H54 (cell line): Measurements from ENCODE around the gene BSG.

Experiments used
- DNase-seq: peaks from one replicate; pipeline ENCODE4 v3.0.0; 2011; ENCODE audit warnings: low spot score, mixed read lengths; ENCODE audit not compliant: insufficient read length
- FAIRE-seq: peaks from 3 replicates; lab custom pipeline; 2011; peaks lifted over from hg19 to GRCh38; lab: Jason Lieb, UNC
- POLR2A ChIP-seq: IDR thresholded peaks from 2 replicates; pipeline ENCODE4 v1.6.1; 2011; ENCODE audit warnings: low read depth, mild to moderate bottlenecking, low read length

The BSG gene

DNA sequence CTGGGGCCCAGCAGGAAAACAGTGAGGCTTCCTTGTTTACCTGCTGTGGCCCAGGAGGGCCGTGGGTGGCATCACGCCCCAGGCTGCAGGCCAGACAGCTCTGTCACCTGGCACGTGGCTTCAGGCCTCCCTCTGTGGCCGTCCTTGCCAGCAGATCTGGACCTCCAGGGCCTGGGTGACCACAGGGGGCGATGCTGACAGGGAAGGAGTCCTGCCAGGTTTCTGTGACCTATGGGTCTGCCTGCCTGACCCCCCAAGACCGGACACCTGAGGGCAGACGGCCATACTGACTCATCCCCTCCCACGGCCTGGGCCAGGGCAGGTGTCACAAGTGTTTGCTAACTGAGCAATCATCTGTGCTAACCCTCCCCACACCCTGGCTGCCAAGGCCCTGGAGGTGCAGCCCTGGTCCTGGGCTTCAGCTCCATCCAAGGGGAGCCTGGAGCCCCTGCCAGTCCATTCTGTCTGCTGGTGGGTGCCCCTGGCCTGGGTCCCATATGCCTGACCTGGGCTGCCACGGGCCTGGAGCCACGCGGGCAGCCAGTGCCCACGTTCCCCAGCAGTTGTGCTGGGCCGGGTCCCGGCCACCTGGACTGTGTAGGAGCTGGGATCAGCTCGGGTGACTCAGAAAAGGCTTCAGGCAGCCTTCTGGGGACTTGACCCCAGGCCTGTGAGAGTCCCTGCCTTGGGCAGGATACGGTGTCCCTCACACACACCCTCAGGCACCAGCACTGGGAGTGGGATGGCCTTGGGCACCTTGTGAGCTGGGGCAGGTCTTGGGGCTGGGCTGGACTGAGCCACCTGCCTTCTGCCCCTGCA, 37.2 kb upstream of the BSG start:
- no peak for DNase-seq
- FAIRE-seq = no peak
- TF ChIP-seq POLR2A = no peak

DNA sequence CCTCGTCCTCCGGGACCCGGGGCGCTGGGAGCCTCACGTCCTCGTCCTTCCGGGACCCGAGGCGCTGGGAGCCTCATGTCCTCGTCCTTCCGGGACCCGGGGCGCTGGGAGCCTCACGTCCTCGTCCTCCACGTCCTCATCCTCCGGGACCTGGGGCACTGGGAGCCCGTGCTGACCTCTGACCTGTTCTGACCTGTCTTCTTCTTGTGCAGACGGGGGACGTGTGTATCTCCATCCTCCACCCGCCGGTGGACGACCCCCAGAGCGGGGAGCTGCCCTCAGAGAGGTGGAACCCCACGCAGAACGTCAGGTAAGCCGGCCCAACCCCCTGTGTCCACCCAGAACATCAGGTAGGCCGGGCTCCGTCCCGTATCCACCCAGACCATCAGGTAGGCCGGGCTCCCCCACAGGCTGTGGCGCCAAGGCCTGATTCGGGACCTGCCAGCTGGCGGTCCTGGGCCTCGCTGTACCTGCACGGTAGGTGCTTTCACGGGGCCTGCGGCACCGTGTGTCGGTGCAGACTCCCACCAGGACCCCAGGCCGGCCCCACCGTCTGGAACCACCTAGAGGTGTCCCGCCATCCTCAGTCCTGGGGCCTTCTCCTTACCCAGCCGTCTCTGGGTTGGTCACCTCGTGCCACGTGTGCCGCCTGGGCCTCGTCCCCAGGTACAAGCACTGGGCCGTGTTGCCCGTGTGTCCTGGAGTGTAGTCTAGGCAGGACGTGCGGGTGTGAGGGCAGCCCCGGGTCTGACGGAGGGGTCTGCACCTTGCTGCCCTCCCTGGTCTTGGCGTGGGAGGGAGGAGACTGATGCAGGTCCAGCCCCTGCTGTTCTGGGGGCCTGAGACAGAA, 36.1 kb upstream of the BSG start:
- TF ChIP-seq POLR2A = no peak
- DNase-seq (no peak), FAIRE-seq (no peak)

DNA sequence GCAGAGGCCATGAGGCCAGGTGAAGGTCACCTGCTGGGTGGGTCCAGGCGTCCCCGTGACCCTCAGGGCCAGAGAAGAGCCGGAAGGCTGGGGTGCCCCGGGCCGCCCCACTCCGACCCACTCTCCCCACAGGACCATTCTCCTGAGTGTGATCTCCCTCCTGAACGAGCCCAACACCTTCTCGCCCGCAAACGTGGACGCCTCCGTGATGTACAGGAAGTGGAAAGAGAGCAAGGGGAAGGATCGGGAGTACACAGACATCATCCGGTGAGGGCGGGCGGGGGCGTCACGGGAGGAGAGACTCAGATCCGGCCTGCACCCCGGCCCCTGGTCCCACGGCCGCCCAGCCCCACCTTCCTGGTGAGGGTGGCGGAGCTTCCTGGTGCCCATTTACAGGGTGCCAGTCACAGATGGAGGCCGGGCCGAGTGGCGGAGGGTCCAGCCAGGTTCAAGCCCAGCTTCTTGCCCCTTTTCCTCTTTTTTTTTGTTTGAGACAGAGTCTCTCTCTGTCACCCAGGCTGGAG, 35.5 kb upstream of the BSG start:
- DNase-seq (no peak), FAIRE-seq (no peak)
- no peak for TF ChIP-seq POLR2A

DNA sequence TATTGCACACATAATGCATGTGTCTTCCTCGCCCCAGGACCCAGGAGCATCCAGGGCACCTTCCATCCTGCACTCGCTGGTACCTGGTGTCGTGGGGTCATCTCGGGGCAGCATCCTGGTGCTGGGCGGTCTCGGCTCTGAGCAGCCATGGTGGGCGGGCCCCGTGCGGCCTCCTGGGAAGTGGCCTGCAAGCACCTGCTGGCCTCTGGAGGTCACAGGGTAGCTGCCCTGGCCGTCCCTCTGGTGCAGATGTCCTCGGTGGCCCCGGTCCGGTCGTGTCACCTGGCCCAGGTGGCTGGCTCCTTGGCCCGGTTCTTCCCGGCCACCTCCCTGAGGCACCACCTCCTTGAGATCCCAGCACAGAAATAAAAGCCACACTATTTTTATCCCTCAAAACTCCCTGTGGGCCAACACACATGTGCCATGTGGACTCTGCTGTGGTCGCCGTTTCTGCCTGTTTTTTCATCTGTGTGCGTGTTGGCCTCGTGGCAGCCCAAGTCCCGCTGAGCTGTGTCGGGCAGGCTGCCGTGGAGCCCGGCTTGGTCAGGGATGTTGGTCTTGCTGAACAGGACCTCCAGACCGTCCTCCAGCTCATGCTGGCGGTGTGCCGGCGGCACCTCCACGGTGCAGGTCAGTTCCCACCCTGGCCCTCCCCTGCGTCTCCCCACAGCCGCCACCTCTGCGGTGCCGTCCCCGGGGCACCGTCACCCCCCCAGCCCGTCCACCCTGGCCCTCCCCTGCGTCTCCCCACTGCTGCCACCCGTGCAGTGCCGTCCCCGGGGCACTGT, 33.6 kb upstream of the BSG start:
- no peak for TF ChIP-seq POLR2A
- FAIRE-seq (no peak), DNase-seq (no peak)

DNA sequence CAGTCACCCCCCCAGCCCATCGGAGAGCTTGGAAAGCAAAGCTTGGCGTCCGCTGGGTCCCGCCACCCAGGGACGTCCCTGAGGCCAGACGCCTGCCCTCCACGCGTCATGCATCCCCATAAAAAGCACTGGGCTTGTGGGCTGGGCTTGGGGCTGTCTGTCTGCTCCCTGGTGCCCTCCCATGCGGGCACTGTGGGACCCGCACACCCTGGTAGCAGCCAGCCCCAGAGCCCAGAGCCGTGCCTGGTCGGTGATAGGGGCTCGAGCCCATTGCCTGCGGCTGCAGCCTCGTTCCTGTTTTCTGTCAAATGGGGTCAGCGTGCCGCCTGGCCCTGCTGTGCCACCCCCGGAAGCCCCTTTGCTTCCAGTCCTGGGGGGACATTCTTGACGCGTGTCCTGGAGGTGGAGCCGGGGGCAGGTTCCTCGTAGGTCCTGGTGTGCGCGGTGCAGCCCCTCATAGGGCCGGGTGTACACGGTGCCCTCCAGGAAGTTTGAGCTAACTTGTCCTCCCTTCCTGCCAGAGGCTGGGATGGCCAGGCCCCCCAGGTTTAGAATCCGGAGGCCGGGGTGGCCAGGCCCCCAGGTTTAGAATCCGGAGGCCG, 32.9 kb upstream of the BSG start:
- TF ChIP-seq POLR2A = no peak
- DNase-seq (no peak), FAIRE-seq (no peak)

DNA sequence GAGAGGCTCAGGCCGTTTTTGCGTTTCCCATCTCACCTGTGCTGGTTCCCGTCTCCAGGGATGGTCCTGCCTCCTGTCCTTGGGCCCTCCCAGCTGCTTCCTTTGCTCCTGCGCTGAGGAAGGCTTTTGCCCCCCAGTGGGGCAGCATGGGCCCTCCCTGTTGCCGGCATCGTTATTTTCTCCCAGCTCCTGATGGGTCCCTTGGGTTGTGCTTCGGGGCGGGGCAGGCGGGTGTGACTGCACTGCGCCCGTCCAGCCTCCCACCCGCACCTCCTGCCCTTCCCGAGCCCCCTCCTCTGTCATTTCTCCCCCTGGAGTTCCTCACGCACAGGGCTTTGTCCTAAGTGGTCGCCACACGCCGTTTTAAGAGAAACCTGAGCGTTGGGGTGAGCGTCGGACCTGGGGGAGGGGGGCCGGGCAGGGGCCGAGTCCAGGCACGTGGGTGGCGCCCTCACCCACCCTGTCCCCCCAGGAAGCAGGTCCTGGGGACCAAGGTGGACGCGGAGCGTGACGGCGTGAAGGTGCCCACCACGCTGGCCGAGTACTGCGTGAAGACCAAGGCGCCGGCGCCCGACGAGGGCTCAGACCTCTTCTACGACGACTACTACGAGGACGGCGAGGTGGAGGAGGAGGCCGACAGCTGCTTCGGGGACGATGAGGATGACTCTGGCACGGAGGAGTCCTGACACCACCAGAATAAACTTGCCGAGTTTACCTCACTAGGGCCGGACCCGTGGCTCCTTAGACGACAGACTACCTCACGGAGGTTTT, 31.3 kb upstream of the BSG start:
- TF ChIP-seq POLR2A = no peak
- FAIRE-seq (no peak), DNase-seq (no peak)

DNA sequence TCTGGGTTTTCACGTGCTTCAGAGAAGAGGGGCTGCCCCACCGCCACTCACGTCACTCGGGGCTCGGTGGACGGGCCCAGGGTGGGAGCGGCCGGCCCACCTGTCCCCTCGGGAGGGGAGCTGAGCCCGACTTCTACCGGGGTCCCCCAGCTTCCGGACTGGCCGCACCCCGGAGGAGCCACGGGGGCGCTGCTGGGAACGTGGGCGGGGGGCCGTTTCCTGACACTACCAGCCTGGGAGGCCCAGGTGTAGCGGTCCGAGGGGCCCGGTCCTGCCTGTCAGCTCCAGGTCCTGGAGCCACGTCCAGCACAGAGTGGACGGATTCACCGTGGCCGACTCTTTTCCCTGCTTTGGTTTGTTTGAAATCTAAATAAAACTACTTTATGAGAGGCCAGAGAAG, 30.7 kb upstream of the BSG start:
- no peak for TF ChIP-seq POLR2A
- FAIRE-seq = no peak
- no peak for DNase-seq

DNA sequence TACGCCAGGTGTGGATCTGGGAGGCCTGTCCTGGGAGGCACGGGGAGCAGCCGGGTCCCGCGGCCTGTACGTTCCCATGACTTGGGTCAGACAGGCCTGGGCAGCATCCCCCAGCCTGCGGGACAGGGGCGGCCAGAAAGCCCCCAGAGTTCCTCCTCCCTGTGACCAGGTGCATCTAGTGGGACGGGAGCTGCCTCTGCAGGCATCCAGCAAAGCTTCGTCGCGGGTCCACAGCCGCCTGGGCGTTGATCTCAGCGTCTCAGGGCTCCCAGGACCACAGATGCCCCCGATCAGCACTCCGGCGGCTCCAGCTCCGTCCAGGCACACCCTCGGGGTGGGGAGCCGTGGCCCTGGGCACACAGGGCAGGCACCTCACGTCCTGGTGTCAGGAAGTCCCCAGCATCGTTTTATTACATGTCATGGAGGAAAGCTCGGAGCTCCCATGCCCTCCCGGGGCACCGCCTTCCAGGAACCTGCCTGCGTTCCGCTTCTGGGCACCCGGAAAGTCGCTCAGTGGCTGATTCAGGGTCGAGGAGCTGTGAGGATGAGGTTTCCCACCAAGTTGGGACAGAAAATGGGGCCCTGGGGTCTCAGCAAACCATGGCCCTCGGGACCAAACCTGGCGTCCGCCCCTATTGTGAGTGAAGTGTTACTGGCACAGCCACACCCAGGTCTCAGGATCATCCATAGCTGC, 30.1 kb upstream of the BSG start:
- no peak for TF ChIP-seq POLR2A
- FAIRE-seq (no peak), DNase-seq (no peak)

DNA sequence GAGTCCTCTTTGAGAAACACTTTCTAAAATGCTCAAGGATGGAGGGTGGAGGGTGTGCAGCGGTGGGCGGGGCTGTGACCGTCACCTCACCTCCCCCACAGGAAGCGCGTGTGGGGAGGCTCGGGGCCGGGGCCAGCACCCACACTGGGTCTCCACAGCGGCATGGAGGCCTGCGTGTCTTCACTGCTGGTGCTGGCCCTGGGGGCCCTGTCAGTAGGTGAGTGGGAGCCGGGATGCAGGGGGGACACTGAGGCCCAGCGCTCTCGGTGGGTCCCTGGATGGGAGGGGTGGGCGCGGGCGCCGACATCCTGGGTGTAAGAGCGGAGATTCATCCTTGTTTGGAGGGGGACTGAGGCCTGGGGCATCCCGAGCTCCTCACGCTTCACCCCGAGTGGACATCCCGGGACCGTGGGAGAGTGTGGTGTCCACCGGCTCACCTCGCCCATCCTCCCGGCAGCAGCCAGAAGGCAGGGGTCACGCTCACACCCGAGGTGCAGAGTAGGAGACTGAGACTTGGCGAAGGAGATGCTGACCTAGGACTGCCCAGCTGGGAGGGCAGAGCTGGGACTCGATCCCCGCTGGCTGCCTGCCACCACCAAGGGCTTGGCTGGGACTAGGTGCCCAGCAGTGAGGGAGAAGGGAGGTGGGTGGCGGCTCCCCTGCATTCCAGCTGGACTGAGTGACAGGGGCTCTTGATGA, 28.3 kb upstream of the BSG start, which contains the start of gene GZMM:
Gene GZMM (plus strand): TSS at position 144 of the 699 bp plus-strand sequence. CDS start 19 bp downstream, at position 163.
- FAIRE-seq (no peak), DNase-seq (no peak)
- no peak for TF ChIP-seq POLR2A

DNA sequence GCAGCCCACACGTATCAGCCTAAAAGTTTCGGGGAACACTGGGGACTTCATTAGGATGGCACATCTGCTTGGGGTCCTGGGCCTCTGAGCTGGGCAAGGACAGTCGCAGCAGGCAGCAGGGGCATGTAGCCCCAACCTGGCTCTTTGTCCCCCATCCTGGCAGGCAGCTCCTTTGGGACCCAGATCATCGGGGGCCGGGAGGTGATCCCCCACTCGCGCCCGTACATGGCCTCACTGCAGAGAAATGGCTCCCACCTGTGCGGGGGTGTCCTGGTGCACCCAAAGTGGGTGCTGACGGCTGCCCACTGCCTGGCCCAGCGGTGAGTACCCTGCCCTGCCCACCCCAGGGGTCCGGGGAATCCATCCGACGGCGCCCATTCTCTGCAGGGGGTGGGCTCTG, 25.3 kb upstream of the BSG start:
- DNase-seq = no peak
- no peak for TF ChIP-seq POLR2A
- no peak for FAIRE-seq
